GM18498 (cell line): ENCODE data around the gene PIP5KL1.
"Not testable (repeated sequence)": the region's sequence is repeated elsewhere in the genome, so short reads cannot be mapped to it uniquely, and the experiment has no call there.

ENCODE experiments used
- ATAC-seq: cut with Tn5 transposase; IDR thresholded peaks from one replicate; pipeline ENCODE4 v1.9.1; 2021; ENCODE audit warnings: mild to moderate bottlenecking, moderate library complexity; ENCODE audit not compliant: unreplicated experiment

PIP5KL1 gene

DNA sequence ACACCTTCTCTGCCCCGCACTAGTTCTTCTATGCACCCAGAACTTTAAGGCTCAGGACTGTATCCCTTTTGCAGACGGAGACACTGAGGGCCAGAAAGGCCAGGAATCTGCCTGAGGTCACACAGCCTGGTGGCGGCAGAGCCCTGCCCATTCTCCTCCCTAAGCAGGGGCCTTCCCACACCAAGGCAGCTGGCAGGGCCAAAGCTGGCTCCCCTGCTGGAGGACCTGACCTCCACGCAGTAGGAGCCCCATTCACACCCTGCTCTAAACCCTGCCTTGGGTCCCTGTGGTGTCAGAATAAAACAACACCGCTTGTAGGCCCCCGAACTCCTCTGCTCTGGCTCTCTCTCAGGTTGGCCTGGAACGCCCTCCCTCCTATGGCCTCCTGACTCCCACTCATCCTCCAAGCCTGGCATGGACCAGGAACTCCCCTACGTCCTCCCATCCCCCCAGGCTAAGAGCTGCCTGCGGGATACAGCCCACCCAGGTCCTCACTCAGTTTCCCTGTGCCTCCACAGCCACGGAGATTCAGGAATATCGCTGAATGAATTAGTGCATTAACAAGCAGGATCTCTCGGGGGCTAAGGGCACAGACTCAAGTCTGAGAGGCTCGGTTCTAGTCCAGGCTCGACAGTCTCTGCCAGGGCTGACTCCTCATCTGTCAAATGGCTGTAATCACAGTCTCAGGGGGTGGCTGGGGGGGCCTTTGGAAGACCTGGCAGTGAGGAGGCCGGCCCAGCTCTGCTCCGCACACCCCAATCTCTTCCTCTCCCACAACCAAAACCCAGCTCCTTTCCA lies 34.0 kb downstream of the PIP5KL1 start:
- no peak for ATAC-seq

- no peak for ATAC-seq
Observed at GRCh38 chr9:127895811-127896210, 34.8 kb downstream of the PIP5KL1 start.

DNA sequence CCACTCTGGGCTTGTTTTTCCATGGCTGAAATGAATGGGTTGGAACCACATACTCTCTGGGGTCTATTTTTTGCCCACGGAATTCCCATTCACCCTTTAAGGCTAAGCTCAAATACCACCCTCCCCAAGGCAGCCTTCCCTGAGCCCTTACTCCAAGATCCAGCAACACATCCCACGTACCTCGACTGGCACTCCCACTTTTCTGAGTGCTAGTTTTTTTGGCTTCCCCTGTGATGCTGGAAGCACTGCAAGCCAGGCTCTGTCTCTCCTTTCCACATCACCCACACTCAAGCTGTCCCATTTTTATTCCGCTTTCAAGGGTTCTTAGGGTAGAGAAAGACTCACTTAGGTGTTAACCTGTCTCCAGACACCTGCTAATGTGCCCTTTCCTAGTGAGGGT lies 37.2 kb downstream of the PIP5KL1 start:
- no peak for ATAC-seq

GRCh38 chr9:127892831-127893230 lies 37.7 kb downstream of the PIP5KL1 start:
- no peak for ATAC-seq

GRCh38 chr9:127890053-127890452 lies 40.5 kb downstream of the PIP5KL1 start:
- no peak for ATAC-seq

DNA sequence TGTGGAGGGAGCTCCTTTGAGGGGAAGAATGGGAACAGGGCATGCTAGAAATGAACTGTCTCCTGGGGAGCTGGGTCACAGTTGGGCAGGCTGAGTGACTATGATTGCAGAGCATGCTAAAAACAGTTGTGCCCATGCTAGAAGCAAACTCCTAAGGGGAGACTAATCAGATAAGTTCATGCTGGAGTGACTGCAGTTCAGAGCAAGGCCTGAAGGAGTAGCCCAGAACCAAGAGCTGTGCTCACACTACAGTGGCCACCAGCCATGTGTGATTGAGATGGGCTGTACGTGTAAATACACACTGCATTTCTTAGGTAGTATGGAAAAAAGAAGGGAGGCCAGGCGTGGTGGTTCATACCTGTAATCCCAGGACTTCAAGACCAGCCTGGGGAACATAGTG lies 42.8 kb downstream of the PIP5KL1 start:
- no peak for ATAC-seq

DNA sequence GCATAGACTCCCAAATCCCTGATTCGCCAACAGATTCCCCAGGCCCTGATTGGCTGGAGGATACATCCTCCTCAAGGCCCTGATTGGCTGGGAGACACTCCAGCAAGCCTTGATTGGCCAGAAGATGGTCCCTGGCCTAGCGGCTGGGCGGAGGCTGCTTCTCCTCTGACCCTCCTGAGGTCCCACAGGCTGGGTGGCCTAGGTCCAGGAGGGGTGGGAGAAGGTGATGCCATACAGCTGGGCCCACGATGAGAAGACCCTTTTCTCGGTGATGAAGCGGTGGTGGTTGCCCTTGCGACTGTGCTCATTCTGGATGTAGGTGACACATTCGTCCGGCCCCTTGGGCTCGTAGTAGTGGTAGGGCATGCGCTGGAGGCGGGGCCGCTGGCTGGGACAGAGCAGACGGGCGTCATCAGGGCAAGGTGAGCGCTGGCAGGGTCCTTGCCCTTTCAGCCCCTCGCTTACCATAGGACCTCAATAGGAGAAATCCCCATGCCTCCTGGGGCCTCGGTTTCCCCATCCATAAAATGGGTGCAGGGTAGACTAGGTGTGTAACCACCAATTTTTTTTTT lies 44.1 kb downstream of the PIP5KL1 start:
- no peak for ATAC-seq

DNA sequence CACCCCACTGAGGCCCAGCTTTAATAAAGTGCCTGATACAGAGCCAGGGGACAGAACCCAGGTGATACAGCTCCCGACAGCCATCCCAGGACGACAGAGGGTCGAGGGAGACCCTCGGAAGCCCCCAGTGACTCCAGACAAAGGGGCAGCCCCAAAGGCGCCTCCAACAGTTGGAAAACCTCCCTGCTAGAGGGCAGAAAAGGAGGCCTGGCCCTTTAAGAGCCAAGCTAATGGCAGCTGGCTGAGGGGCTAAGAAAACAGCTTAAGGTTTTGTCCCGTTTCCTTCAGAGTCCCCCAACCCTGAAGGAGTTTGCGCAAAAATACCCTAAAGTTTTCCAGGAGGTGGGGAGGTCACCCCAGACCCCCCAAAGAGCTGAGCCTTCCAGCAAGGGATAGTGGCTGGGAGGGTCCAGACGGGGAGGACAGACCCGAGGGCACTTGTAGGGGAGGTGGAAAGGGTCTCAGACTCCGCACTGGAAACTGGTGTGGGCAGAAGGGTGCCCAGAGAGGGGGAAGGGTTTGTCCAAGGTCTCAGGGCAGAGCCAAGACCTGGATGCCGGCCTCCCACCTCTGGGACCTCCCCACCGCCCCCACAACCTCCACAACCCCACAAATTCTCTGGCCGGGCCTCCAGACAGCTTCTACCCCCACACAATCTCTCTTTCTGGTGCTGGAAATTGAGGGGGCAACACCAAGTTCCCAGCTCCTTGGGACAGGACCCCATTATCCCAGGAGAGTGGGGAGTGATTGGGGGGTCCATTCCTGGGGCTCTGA lies 44.9 kb downstream of the PIP5KL1 start:
- ATAC-seq, result no peak

- ATAC-seq, result no peak
Observed at GRCh38 chr9:127884976-127885490, 45.5 kb downstream of the PIP5KL1 start.

- ATAC-seq, result no peak
Observed at GRCh38 chr9:127884427-127884911, 46.1 kb downstream of the PIP5KL1 start.

DNA sequence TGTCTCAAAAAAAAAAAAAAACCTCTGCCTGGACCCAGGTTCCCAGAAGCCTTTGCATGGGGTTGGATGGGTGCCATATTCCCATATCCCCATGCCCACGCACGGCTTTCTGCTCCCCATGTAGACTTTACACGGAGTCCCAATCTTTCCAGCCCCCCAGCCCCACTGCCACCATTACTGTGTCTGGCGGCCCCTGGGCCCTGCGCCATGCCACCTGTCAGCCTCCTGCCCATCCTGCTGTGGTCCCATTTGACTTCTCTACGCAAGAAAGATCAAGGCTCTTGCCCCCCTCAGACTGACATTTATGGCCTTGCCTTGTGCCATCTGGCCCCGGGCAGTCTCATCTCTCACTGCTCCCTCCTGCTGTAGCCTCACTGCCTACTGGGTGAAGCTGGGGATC lies 46.6 kb downstream of the PIP5KL1 start:
- ATAC-seq, result no peak

DNA sequence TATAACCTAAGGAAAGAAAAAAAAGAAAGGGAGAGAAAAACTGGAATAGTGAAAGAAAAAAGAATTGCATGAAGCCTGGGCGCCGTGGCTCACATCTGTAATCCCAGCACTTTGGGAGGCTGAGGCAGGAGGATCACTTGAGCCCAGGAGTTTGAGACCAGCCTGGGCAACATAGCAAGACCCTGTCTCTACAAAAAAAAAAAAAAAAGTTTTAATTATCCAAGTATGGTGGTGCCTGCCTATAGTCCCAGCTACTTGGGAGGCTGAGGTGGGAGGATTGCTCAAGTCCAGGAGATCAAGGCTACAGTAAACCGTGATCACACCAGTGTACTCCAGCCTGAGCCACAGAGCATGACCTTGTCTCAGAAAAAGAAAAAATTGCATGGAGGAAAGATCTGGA lies 48.9 kb downstream of the PIP5KL1 start:
- ATAC-seq, result not testable (repeated sequence)

DNA sequence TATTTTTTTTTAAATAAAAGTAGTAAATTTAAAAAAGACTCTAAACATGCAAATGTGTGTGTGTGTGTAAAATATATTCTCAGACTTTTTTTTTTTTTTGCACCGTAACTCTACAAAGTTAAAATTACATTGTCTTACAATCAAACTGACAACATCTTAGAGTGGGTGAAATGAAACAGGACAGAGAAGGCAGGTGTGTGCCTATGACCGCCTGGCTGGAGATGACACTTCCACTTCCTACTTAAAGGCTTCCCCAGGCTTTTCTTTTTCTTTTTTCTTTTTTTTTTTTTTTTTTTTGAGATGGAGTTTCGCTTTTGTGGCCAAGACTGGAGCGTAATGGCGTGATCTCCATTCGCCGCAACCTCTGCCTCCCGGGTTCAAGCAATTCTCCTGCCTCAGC lies 50.4 kb downstream of the PIP5KL1 start:
- ATAC-seq, result no peak

DNA sequence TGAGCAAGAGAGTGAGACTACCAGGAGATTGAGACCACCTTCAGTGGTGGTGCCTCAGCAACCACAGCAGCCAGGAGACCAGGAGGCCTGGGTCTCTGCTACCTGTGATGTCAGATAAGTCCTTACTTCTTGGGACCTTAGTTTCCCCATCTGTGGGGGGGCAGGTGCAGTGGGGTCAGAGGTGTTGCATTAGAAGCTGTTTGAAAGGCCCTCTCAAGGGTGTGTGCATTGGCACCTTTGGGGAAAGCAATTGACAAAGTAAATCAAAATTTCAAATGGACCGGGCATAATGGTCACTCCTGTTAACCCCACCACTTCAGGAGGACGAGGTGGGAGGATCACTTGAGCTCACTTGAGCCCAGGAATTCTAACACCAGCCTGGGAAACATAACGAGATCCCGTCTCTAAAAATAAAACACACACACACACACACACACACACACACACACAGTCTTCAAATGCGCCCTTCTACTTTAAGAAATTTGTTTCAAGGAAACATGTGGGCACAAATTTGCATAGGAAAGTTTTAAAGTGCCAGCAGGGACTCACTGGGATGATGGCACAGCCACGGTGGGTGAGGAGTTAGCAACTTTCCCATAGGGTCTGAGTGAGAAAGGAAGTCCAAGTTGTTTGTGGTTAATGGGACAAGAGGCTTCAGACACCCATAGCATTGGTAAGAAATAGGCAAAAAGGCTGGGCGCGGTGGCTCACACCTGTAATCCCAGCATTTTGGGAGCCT lies 51.8 kb downstream of the PIP5KL1 start:
- no peak for ATAC-seq

- ATAC-seq, result no peak
Observed at GRCh38 chr9:127878001-127878651, 52.5 kb downstream of the PIP5KL1 start.

DNA sequence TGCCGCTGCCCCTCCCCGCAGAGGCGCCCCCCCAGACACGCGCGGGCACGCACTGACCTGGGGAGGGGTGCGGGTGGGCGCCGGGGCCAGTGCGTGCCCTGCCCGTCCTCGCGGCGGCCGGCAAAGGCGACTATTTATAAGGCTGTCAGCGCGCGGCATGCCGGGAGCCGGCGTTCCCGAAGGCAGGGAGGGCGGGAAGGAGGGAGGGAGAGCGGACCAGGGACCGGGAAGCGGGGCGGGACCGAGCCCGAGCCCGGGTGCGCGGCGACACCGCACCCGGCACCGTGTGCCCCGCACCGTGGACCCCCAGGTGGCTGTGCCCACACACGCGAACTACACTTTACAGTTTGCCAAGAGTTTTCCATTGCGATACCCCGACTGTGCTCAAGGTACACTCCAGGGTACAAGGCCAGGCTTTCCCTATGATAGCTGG lies 53.0 kb downstream of the PIP5KL1 start, which contains the start of gene AK1:
AK1 (minus strand) TSS at position 110 of the 433 bp plus-strand sequence. CDS start 3,058 bp downstream, outside the sequence.
- no peak for ATAC-seq

GRCh38 chr9:127876764-127877562 lies 53.6 kb downstream of the PIP5KL1 start:
- ATAC-seq, result no peak

DNA sequence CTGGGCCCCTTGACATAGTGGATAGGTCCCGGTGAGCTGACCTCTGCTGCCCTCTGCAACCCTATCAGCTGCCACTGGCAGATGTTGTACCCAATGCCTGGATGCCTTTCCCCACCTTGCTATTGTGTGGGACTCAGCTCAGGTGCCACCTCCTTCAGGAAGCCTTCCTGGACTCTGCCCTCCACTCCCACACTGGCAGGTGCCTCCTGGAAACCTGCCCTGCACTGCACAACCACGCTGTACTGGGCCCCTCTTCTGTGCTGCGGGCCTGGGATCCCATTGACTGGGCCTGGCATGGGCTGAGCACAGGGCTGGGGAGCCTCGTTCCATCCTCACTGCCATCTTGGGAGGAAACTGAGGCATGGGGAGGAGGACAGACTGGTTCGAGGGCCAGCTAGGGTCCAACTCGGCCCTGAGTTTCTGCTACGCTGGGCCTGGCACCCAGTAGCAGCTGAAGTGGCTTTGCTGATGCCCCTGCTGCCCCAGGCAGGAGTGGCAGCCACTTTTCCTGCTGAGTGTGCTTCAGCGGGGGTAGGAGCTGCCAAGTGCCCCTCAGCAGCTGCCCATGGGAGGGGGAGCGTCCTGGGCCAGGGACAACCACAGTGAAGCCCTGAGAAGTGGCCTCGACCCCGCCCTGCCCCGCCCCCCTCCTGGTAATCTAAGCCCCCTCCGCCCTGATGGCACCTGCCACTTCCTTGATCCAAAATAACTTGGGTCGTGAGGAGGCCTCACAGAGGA lies 54.4 kb downstream of the PIP5KL1 start:
- no peak for ATAC-seq
